Heart left ventricle (tissue), 16 donors: ENCODE measurements around the gene DPP10. TPM values are rescaled to one million over a fixed set of nuclear protein-coding genes. Genes with fewer than 3 reads are reported as not detected.

ENCODE experiments used
- ATAC-seq, 4 donors: fragments of 200-7000 bp; cut with Tn5 transposase; one replicate each; pipeline ENCODE4 v1.9.1; 2020 to 2022; ENCODE audit warnings: moderate library complexity in 4 of 4, mild to moderate bottlenecking in 3 of 4, moderate number of reproducible peaks in 1 of 4
- DNase-seq, 5 donors: peaks; one replicate each; pipeline ENCODE4 v3.0.0-alpha.2; 2020
- H3K27ac ChIP-seq, 12 donors: fragments of 200-600 bp; sonication (generic) in 4 of 12; one replicate each; pipeline versions ENCODE4 v1.5.0 to v1.8.0; 2016 to 2022; ENCODE audit warnings: mild to moderate bottlenecking in 2 of 12
- H3K27me3 ChIP-seq, 9 donors: fragments of 200-600 bp; sonication (generic) in 2 of 9; one replicate each; pipeline versions ENCODE4 v1.5.1 to v1.8.0; 2016 to 2022; ENCODE audit warnings: mild to moderate bottlenecking in 3 of 9
- H3K36me3 ChIP-seq, 9 donors: fragments of 200-600 bp; sonication (generic) in 2 of 9; one replicate each; pipeline versions ENCODE4 v1.5.0 to v1.8.0; 2018 to 2022; ENCODE audit warnings: mild to moderate bottlenecking in 2 of 9
- H3K4me1 ChIP-seq, 12 donors: fragments of 200-600 bp; sonication (generic) in 4 of 12; one replicate each; pipeline versions ENCODE4 v1.5.0 to v1.8.0; 2016 to 2022; ENCODE audit warnings: mild to moderate bottlenecking in 3 of 12
- H3K4me3 ChIP-seq, 12 donors: fragments of 200-600 bp; sonication (generic) in 4 of 12; one replicate each; pipeline versions ENCODE4 v1.5.0 to v1.8.0; 2017 to 2022; ENCODE audit warnings: mild to moderate bottlenecking in 9 of 12, moderate library complexity in 4 of 12
- H3K9me3 ChIP-seq, 12 donors: fragments of 200-600 bp; sonication (generic) in 4 of 12; one replicate each; pipeline versions ENCODE4 v1.5.0 to v1.8.0; 2016 to 2022; ENCODE audit warnings: mild to moderate bottlenecking in 1 of 12
- POLR2A ChIP-seq, 2 donors: fragments of 450-650 bp; IDR thresholded peaks; one replicate each; pipeline ENCODE4 v1.6.1; 2017; ENCODE audit warnings: antibody characterized with exemption in 2 of 2, mild to moderate bottlenecking in 2 of 2, moderate library complexity in 2 of 2
- WGBS, 4 donors: extraction: QIAGEN DNeasy Blood & Tissue Kit in 2 of 4; methylation state at CpG; one replicate each; pipeline versions ENCODE4 v1.1.5 to v1.1.7; 2013 to 2018; 5-methylcytosine and 5-hydroxymethylcytosine counted together
- intact Hi-C, 10 donors: fragments of 100-400 bp; cut with DNase I; formaldehyde crosslinking; loops; one replicate each; pipeline versions ENCODE4 v1.11.1 to v1.14.2; 2022
- polyA plus RNA-seq, 2 donors: library from polyadenylated mRNA; stranded (reverse); fragments of 200-250 nt; gene quantifications; one replicate each; pipeline ENCODE4 v1.2.3, GENCODE V29; 2013
- total RNA-seq, 9 donors: library from RNA; depleted of rRNA in 2 of 9; stranded (reverse); fragments of >200 nt in 2 of 9; fragmentation: NEBNext Ultra II Directional in 3 of 9; extraction: Animal tissue kit (Norgen Biotek cat#: 25700) in 3 of 9; gene quantifications; one replicate each; pipeline versions ENCODE4 v1.1.0 to v1.2.4, GENCODE V29; 2016 to 2023
- TF ChIP-seq, protein P1 (sequence below), 12 donors: fragments of 200-600 bp; sonication (generic) in 4 of 12; IDR thresholded peaks; one replicate each; pipeline versions ENCODE4 v1.5.0 to v1.8.0; 2018 to 2022; ENCODE audit warnings: antibody characterized with exemption in 12 of 12, mild to moderate bottlenecking in 5 of 12
- donor health status: ischemic (EF 13 %, LVEDD 7.1; RV severe dilation, severe dysfunction).
- donor health status: healthy with polysubstance abuse.
- donor health status: DM: no; HTN: yes; CAD: no.
- donor health status: DM: no; HTN: no; CAD: no.
- donor health status: ischemic (EF 25% LVEDD 6.9; RV normal size, moderate dysfunction).
- donor health status: ischemic (EF 25% LVEDD 5.7; RV mildly dilated, moderate dysfunction).
- donor health status: healthy.
- donor health status: DM: yes; HTN: yes; CAD: no.
- donor health status: ischemic (EF 35%, LVEDD 5.7; RV mildly dilated, moderate dysfunction).
- donor health status: nonischemic (EF 11% LVEDD 7.7; RV severe dilation, severe dysfunction).
- donor health status: DM: yes; HTN: yes; CAD: no.
- donor health status: PGD.
- donor health status: ischemic (EF 29% LVEDD 5.4; RV normal size, mild dysfunction).
- donor health status: nonischemic (EF 23%, LVEDD 6.1; RV moderate dilation, normal function).

DPP10 gene
- total and polyA plus RNA-seq, 11 donors: 0.88 TPM; not detected in 10

DNA sequence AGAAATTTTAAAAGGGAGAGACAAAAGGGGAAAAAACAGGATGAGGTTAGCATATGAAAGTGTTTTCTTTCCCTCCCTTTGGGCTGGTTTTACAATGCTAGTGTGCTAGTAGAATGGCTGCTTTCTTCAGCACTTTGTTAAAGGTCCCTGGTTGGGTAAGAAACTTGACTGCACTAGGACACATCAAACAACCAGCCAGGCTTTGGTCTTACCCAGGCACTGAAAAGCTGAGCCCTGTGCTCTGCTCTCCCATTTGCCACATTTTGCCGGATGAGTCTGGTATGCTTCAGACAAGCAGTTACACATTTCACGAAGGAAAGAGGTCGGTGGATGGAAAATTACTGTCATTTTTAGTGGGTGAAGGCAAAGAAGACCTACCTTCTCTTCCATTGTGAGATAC, 242.0 kb downstream of the DPP10 start:
- H3K9me3 ChIP-seq: no peaks in the 10 kb centered on the region
- 59 to 82% (median 73%) methylated on average over 3 of the region's 3 CpGs for WGBS, 4 donors
- no peak for DNase-seq
- no peak for ATAC-seq
- H3K27me3 ChIP-seq: peaks cover 0 to 13% (median 0%) of the 10 kb centered on the region in 9 donors
- H3K4me1 ChIP-seq: no peaks in the 10 kb centered on the region
- no peaks in the 10 kb centered on the region for H3K36me3 ChIP-seq
- no peak for TF ChIP-seq POLR2A (IDR thresholded peaks at IDR 0.05)
- TF ChIP-seq, protein P1, sequence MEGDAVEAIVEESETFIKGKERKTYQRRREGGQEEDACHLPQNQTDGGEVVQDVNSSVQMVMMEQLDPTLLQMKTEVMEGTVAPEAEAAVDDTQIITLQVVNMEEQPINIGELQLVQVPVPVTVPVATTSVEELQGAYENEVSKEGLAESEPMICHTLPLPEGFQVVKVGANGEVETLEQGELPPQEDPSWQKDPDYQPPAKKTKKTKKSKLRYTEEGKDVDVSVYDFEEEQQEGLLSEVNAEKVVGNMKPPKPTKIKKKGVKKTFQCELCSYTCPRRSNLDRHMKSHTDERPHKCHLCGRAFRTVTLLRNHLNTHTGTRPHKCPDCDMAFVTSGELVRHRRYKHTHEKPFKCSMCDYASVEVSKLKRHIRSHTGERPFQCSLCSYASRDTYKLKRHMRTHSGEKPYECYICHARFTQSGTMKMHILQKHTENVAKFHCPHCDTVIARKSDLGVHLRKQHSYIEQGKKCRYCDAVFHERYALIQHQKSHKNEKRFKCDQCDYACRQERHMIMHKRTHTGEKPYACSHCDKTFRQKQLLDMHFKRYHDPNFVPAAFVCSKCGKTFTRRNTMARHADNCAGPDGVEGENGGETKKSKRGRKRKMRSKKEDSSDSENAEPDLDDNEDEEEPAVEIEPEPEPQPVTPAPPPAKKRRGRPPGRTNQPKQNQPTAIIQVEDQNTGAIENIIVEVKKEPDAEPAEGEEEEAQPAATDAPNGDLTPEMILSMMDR (IDR thresholded peaks at IDR 0.05): no peak
- H3K4me3 ChIP-seq: no peak overlapping the region
- intact Hi-C loops: no loop called here
- H3K27ac ChIP-seq: no peak overlapping the region

DNA sequence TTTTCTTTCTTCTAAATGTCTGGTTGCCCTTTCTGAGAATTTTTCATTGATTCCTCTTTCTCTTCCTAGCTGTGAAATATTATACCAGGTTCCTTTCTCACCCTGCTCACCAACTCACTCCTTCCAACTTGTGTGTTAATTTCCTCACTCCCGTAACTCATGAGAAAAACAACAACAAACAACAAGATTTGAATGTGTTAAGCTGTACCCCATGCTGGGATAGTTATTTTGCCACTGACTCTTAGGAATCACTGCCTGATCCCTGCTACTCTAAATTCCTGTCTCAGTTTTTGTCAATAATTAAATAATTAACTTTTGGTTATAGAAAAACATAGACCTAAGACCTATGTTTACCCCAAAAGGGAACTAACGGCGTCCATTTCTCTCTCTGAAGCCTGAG, 242.7 kb downstream of the DPP10 start:
- 73 to 79% (median 75%) methylated on average over 3 of the region's 3 CpGs for WGBS, 4 donors
- H3K27me3 ChIP-seq: peaks cover 0 to 13% (median 0%) of the 10 kb centered on the region in 9 donors
- H3K36me3 ChIP-seq: no peaks in the 10 kb centered on the region
- intact Hi-C loops: no loop called here
- no peaks in the 10 kb centered on the region for H3K4me1 ChIP-seq
- H3K9me3 ChIP-seq: no peaks in the 10 kb centered on the region
- H3K27ac ChIP-seq: no peak overlapping the region
- no peak overlapping the region for H3K4me3 ChIP-seq
- TF ChIP-seq, protein P1 (IDR thresholded peaks at IDR 0.05): no peak
- no peak for TF ChIP-seq POLR2A (IDR thresholded peaks at IDR 0.05)
- ATAC-seq (no peak), DNase-seq (no peak)

DNA sequence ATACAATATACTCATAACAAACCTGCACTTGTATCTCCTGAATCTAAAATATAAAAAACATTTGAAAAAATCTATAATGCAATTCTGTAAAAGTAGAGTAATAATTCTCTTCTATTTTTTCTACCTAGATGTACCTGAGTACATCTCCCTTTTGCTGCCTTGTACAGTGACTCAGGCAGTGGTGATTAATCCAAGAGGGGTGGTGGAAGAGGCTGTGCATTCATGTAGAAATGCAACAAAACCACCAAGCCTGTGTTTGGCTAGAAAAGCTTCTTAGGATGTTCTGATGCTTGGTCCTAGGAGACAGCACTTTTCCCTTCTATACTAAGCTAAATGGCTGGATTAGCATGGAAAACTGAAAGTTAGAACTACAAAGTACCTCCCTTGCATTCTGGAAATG, 245.8 kb downstream of the DPP10 start:
- H3K27ac ChIP-seq: no peak overlapping the region
- DNase-seq (no peak), ATAC-seq (no peak)
- no peaks in the 10 kb centered on the region for H3K4me1 ChIP-seq
- no peaks in the 10 kb centered on the region for H3K36me3 ChIP-seq
- intact Hi-C loops: no loop called here
- no peak overlapping the region for H3K4me3 ChIP-seq
- peaks cover 0 to 10% (median 0%) of the 10 kb centered on the region in 9 donors for H3K27me3 ChIP-seq
- H3K9me3 ChIP-seq: peaks cover 0 to 7% (median 0%) of the 10 kb centered on the region in 12 donors
- TF ChIP-seq POLR2A (IDR thresholded peaks at IDR 0.05): no peak

DNA sequence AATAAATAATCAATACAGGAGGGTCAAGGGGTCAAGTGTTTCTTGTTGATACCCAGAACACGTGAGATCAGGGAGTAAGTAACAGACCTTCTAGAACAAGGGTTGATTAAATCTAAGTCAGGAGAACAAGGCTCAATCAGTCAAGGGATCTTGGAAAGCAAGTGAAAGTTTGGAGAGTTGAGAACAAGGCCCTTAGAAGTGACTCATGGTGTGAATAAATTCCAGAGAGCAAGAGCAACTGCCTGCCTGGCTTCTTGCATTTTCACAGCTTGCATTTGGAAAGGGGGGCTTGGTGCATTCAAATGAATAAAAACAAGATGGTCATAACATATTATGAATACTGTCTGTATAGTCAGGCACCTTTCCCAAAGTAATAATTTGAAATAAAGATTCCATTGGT, 256.1 kb downstream of the DPP10 start:
- no peak overlapping the region for H3K4me3 ChIP-seq
- TF ChIP-seq, protein P1 (IDR thresholded peaks at IDR 0.05): no peak
- TF ChIP-seq POLR2A (IDR thresholded peaks at IDR 0.05): no peak
- WGBS, 4 donors: 57 to 69% (median 59%) methylated on average over 1 of the region's 1 CpG

DNA sequence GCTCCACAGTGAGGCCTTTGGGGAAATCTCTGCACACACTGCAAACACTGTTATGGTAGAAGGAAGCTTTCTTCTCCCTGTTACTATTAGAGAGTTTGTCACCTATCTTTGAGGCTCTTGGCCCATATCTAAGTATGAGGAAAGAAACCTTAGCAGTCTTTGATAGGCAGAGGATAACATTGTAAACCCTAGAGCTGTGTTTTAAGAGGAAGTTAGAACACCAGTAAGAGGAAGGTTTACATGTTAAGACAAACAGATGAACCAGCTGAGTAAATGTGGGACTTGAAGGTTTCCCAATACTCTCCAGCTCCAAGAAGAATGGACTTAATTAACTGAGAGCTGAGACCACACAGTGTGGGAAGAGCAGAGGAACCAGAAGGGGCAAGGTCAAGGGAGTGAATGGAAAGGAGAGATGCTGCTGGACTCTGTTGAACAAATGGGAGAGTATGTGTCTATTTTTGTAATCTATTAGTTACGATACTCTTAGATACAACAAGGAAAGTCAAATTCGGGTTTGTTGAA, 257.0 kb downstream of the DPP10 start:
- no peaks in the 10 kb centered on the region for H3K27me3 ChIP-seq

More for the DNA sequence above, 256.1 kb downstream of the DPP10 start:
- Histone ChIP-seq H3K36me3 (no peaks in the 10 kb centered on the region), H3K9me3 (no peaks in the 10 kb centered on the region), H3K4me1 (no peaks in the 10 kb centered on the region), H3K27ac (no peak overlapping the region), H3K27me3 (no peaks in the 10 kb centered on the region)
- ATAC-seq (no peak), DNase-seq (no peak)
- intact Hi-C loops: no loop called here

More for the DNA sequence above, 257.0 kb downstream of the DPP10 start:
- no peaks in the 10 kb centered on the region for H3K36me3 ChIP-seq
- H3K27ac ChIP-seq: no peak overlapping the region
- WGBS, 4 donors: 84 to 89% (median 87%) methylated on average over 2 of the region's 2 CpGs
- no peaks in the 10 kb centered on the region for H3K9me3 ChIP-seq
- no peak for ATAC-seq
- no peak for TF ChIP-seq POLR2A (IDR thresholded peaks at IDR 0.05)
- TF ChIP-seq, protein P1 (IDR thresholded peaks at IDR 0.05): no peak
- no peak for DNase-seq
- intact Hi-C loops: no loop called here
- no peaks in the 10 kb centered on the region for H3K4me1 ChIP-seq
- no peak overlapping the region for H3K4me3 ChIP-seq
